Endothelial cell of umbilical vein (primary cell): Measurements from ENCODE around the gene RANBP3. TPM values are rescaled to one million over a fixed set of nuclear protein-coding genes. Genes with fewer than 3 reads are reported as not detected.

Source experiments
- BruUV-seq: library from RNA; stranded (reverse); fragments of 400-500 nt; replicated peaks from 2 replicates; lab custom pipeline; 2021; lab: Mats Ljungman, UMichigan
- CTCF ChIA-PET: fragments of 300-600, 350-600 bp; sonication (Branson Sonifier 250); formaldehyde crosslinking; loops from one replicate; lab custom pipeline; 2021; ENCODE audit warnings: antibody characterized with exemption, inconsistent platforms; lab: Charles Lee
- POLR2A ChIA-PET: fragments of 300-600, 350-600 bp; sonication (Branson Sonifier 250); formaldehyde crosslinking; loops from one replicate; lab custom pipeline; 2021; ENCODE audit warnings: antibody characterized with exemption, inconsistent platforms; lab: Charles Lee
- DNase-seq: peaks from one replicate; pipeline ENCODE4 v3.0.0-alpha.2; 2011; ENCODE audit warnings: low read depth, low spot score
- FAIRE-seq: peaks from 2 replicates; lab custom pipeline; 2011; peaks lifted over from hg19 to GRCh38; lab: Jason Lieb, UNC
- H2AFZ ChIP-seq: 2 replicates; pipeline ENCODE4 v1.6.0; 2012; ENCODE audit warnings: low read depth, low read length, control low read depth, inconsistent platforms
- H3K27ac ChIP-seq: 2 replicates; pipeline ENCODE4 v1.5.1; 2011; ENCODE audit warnings: low read depth, mild to moderate bottlenecking, control low read depth, low read length, moderate library complexity; ENCODE audit not compliant: insufficient read depth
- H3K27me3 ChIP-seq, 2 experiments: 2 replicates each; pipeline versions ENCODE4 v1.6.0 to v1.6.1; 2011; ENCODE audit warnings: low read length in 2 of 2, mixed read lengths in 1 of 2; ENCODE audit not compliant: control insufficient read depth in 2 of 2, insufficient read depth in 2 of 2
- H3K36me3 ChIP-seq, 2 experiments: 2 replicates in 1 of 2; 3 replicates in 1 of 2; pipeline ENCODE4 v1.5.1; 2011; ENCODE audit warnings: low read length in 2 of 2, mild to moderate bottlenecking in 1 of 2, moderate library complexity in 1 of 2; ENCODE audit not compliant: control insufficient read depth in 2 of 2, insufficient read depth in 2 of 2; ENCODE audit errors: extremely low read depth in 1 of 2
- H3K4me1 ChIP-seq: 3 replicates; pipeline ENCODE4 v1.5.1; 2011; ENCODE audit warnings: mild to moderate bottlenecking, low read length; ENCODE audit not compliant: control insufficient read depth, insufficient read depth; ENCODE audit errors: extremely low read depth
- H3K4me2 ChIP-seq: 2 replicates; pipeline ENCODE4 v1.6.1; 2011; ENCODE audit warnings: low read length, control low read depth, mixed read lengths; ENCODE audit not compliant: insufficient read depth
- H3K4me3 ChIP-seq, 3 experiments: fragments of 200-600 bp in 1 of 3; sonication (generic), shearing (Covaris generic) in 1 of 3; replicated peaks in 1 of 3; 2 replicates each; pipeline ENCODE4 v1.5.1; 2011 to 2016; ENCODE audit warnings: control low read depth in 3 of 3, low read length in 3 of 3, mild to moderate bottlenecking in 2 of 3, inconsistent platforms in 1 of 3, low read depth in 1 of 3, moderate library complexity in 1 of 3; ENCODE audit not compliant: insufficient read depth in 1 of 3
- H3K79me2 ChIP-seq: 2 replicates; pipeline ENCODE4 v1.6.0; 2012; ENCODE audit warnings: low read length, inconsistent platforms; ENCODE audit not compliant: control insufficient read depth, insufficient read depth
- H3K9ac ChIP-seq: replicated peaks from 2 replicates; pipeline ENCODE3; 2011; ENCODE audit warnings: low read length, control low read depth; ENCODE audit not compliant: insufficient read depth; ENCODE audit errors: extremely low read depth
- H3K9me1 ChIP-seq: replicated peaks from 3 replicates; pipeline ENCODE4 v1.6.0; 2011; ENCODE audit warnings: mild to moderate bottlenecking, low read length; ENCODE audit not compliant: control insufficient read depth, insufficient read depth; ENCODE audit errors: extremely low read depth
- H3K9me3 ChIP-seq: replicated peaks from 2 replicates; pipeline ENCODE4 v1.5.1; 2012; ENCODE audit warnings: low read length, inconsistent platforms; ENCODE audit not compliant: control insufficient read depth, insufficient read depth
- H4K20me1 ChIP-seq: replicated peaks from 2 replicates; pipeline ENCODE3; 2011; ENCODE audit warnings: mild to moderate bottlenecking, low read length; ENCODE audit not compliant: control insufficient read depth, insufficient read depth; ENCODE audit errors: extremely low read depth
- EZH2 ChIP-seq: IDR thresholded peaks from 2 replicates; pipeline ENCODE4 v1.6.1; 2012; ENCODE audit warnings: borderline replicate concordance, low read depth, mild to moderate bottlenecking, moderate library complexity, low read length, inconsistent platforms; ENCODE audit not compliant: severe bottlenecking
- GATA2 ChIP-seq: IDR thresholded peaks from 2 replicates; pipeline ENCODE4 v1.7.0; 2011; ENCODE audit warnings: low read depth, mild to moderate bottlenecking, moderate library complexity, mixed read lengths, low read length; ENCODE audit not compliant: insufficient read length, insufficient read depth
- JUN ChIP-seq: IDR thresholded peaks from 2 replicates; pipeline ENCODE4 v1.6.1; 2011; ENCODE audit warnings: borderline replicate concordance, low read depth; ENCODE audit not compliant: insufficient read length, insufficient read depth
- MYC ChIP-seq: IDR thresholded peaks from one replicate; pipeline ENCODE4 v1.6.1; 2011; ENCODE audit warnings: mild to moderate bottlenecking, low read depth, low read length
- POLR2AphosphoS5 ChIP-seq: IDR thresholded peaks from 2 replicates; pipeline ENCODE4 v1.6.1; 2012; ENCODE audit warnings: low read depth, mild to moderate bottlenecking, control low read depth, low read length, moderate library complexity; ENCODE audit not compliant: insufficient read depth
- dilution Hi-C: fragments of 300-500 bp; cut with MboI; formaldehyde crosslinking; loops from one replicate; pipeline ENCODE4 v1.15.0; 2019; ENCODE audit warnings: low sequenced_read_pairs; ENCODE audit not compliant: extremely low pct_ligation_motif_present
- intact Hi-C: fragments of 100-400 bp; cut with micrococcal nuclease; formaldehyde crosslinking; loops from one replicate; pipeline ENCODE4 v1.10.0; 2022
- polyA plus RNA-seq, 4 experiments: library from polyadenylated mRNA; depleted of rRNA in 3 of 4; stranded (reverse) in 3 of 4; unstranded in 1 of 4; fragments of >200 nt; gene quantifications; 2 replicates each; pipeline versions ENCODE4 v1.2.1 to v1.2.3, GENCODE V29; 2011 to 2012; ENCODE audit warnings: missing spikeins in 1 of 4
- total RNA-seq: library from RNA; stranded (reverse); gene quantifications from 2 replicates; pipeline ENCODE4 v1.2.3, GENCODE V29; 2021
- TF ChIP-seq, protein P1 (sequence below), 2 donors: IDR thresholded peaks; 1 replicate in 1 of 2; 2 replicates in 1 of 2; pipeline ENCODE4 v1.5.1; 2011; ENCODE audit warnings: low read length in 2 of 2, mild to moderate bottlenecking in 2 of 2, moderate library complexity in 2 of 2, control low read depth in 1 of 2, inconsistent platforms in 1 of 2, low read depth in 1 of 2; ENCODE audit not compliant: insufficient read depth in 1 of 2; ENCODE audit errors: extremely low read depth in 1 of 2

The RANBP3 gene
- total and polyA plus RNA-seq, 2 donors (not counting 3 experiments of a cell fraction or from before 2014, with no cell fraction given), result 72.3 to 85.3 TPM

DNA sequence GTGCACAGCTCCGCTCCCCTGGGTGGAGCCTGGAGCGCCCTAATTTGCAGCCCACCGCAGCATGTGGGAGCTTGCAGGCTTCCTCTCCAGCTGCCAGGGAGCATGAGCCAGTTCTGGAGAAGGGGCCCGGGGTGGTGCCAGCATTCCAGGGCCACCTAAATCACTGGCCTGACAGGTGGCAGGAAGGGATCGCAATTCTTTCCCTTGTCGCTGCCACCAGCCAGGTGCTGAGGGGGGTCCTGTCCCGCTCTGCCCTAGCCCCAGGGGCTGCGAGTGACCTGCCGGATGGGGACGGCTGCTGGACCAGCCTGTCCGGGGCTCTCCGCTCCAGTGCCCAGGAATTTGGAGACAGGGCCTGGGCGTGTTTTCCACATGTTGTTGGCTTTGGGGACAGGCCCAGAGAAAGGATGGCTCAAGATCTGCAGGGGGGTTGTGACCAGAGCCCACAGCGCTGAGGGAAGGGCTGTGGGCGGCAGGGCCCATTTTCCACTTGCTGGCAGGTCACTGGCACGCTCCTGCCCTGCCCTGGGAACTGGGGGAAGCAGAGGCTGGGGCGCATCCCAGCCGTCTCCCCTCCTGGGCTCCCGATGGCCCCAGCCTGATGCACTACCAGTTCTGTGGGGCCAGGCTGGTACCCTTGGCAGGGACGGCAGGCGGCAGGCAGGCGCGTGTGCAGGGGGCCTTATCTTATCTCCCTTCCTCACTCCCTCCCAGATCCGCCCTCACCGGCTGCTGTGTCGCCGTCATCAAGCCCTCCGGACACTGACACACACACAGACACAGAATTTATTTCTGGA is 83.8 kb downstream of the RANBP3 start:
- CTCF ChIA-PET, result interaction anchor here (1.0 to 5.0 kb wide), 3 partner anchors 66 to 128 kb away, joined by 7 to 76 read pairs (median 7); partner anchors contain the start of gene NRTN

More for the DNA sequence above, 83.8 kb downstream of the RANBP3 start:
- dilution Hi-C loops (no loop called here), intact Hi-C loops (no loop called here)
- H3K9ac ChIP-seq, result no peak overlapping the region
- H3K27me3 ChIP-seq, result no peaks in the 10 kb centered on the region
- H3K9me3 ChIP-seq, result no peaks in the 10 kb centered on the region
- peaks cover 19% of the 10 kb centered on the region for H3K4me1 ChIP-seq
- no TSS peak for BruUV-seq
- no peak overlapping the region for H3K4me2 ChIP-seq
- no peak overlapping the region for H3K4me3 ChIP-seq
- H3K36me3 ChIP-seq, result peaks cover 0 to 12% of the 10 kb centered on the region in 2 experiments
- no peaks in the 10 kb centered on the region for H4K20me1 ChIP-seq
- POLR2A ChIA-PET, result no interaction called here
- peak overlapping the region; percentile 20 for H3K27ac ChIP-seq
- no peaks in the 10 kb centered on the region for H3K9me1 ChIP-seq
- TF ChIP-seq GATA2 (peak; percentile 85), MYC (no peak), JUN (no peak), POLR2AphosphoS5 (peak; percentile 37), EZH2 (no peak)
- TF ChIP-seq, protein P1, sequence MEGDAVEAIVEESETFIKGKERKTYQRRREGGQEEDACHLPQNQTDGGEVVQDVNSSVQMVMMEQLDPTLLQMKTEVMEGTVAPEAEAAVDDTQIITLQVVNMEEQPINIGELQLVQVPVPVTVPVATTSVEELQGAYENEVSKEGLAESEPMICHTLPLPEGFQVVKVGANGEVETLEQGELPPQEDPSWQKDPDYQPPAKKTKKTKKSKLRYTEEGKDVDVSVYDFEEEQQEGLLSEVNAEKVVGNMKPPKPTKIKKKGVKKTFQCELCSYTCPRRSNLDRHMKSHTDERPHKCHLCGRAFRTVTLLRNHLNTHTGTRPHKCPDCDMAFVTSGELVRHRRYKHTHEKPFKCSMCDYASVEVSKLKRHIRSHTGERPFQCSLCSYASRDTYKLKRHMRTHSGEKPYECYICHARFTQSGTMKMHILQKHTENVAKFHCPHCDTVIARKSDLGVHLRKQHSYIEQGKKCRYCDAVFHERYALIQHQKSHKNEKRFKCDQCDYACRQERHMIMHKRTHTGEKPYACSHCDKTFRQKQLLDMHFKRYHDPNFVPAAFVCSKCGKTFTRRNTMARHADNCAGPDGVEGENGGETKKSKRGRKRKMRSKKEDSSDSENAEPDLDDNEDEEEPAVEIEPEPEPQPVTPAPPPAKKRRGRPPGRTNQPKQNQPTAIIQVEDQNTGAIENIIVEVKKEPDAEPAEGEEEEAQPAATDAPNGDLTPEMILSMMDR (IDR thresholded peaks at IDR 0.05; ENCODE audit: extremely low read depth in 1 of 2, insufficient read depth in 1 of 2, low read depth in 1 of 2, low read length in 2 of 2), result no peak
- peak; percentile 51 for DNase-seq
- H3K79me2 ChIP-seq, result peaks cover 5% of the 10 kb centered on the region
- H2AFZ ChIP-seq, result no peak overlapping the region
- FAIRE-seq, result peak; percentile 82
